Peyer's patch (tissue), 4 donors: ENCODE results near the gene DLGAP1. TPM values are rescaled to one million over a fixed set of nuclear protein-coding genes. Genes with fewer than 3 reads are reported as not detected.

Experiments
- DNase-seq, 3 donors: peaks; one replicate each; pipeline ENCODE4 v3.0.0-alpha.2; 2017 to 2019
- H3K27ac ChIP-seq, 4 donors: fragments of 200-600 bp; sonication (generic); one replicate each; pipeline ENCODE4 v1.5.1; 2016 to 2019
- H3K27me3 ChIP-seq, 2 donors: fragments of 200-600 bp; sonication (generic); one replicate each; pipeline ENCODE4 v1.5.1; 2019
- H3K36me3 ChIP-seq, 3 donors: fragments of 200-600 bp; sonication (generic); one replicate each; pipeline ENCODE4 v1.5.1; 2016 to 2019
- H3K4me1 ChIP-seq, 4 donors: fragments of 200-600 bp; sonication (generic); one replicate each; pipeline ENCODE4 v1.5.1; 2016 to 2019
- H3K4me3 ChIP-seq, 4 donors: fragments of 200-600 bp; sonication (generic); 1 replicate in 3 of 4; 2 replicates in 1 of 4; pipeline ENCODE4 v1.5.1; 2016 to 2019; ENCODE audit warnings: mild to moderate bottlenecking in 1 of 4
- H3K9me3 ChIP-seq, 4 donors: fragments of 200-600 bp; sonication (generic); one replicate each; pipeline ENCODE4 v1.5.1; 2016 to 2019; ENCODE audit warnings: mild to moderate bottlenecking in 1 of 4
- CTCF ChIP-seq, 6 experiments: fragments of 450-650 bp in 4 of 6; fragments of 200-600 bp in 2 of 6; sonication (generic) in 1 of 6; IDR thresholded peaks; one replicate each; pipeline ENCODE4 v1.5.1; 2017 to 2019; ENCODE audit warnings: antibody characterized with exemption in 6 of 6, mild to moderate bottlenecking in 3 of 6, moderate library complexity in 1 of 6
- POLR2A ChIP-seq, 2 donors: fragments of 450-650 bp; IDR thresholded peaks; one replicate each; pipeline ENCODE4 v1.5.1; 2017; ENCODE audit warnings: antibody characterized with exemption in 2 of 2, mild to moderate bottlenecking in 2 of 2, moderate library complexity in 2 of 2
- total RNA-seq, 4 donors: library from RNA; depleted of rRNA; stranded (reverse); fragments of >200 nt; gene quantifications; one replicate each; pipeline ENCODE4 v1.1.0, GENCODE V29; 2016

Gene DLGAP1
- total RNA-seq, 4 donors from 2014 or later, result 0.53 to 4.1 (median 2.1) TPM

- TF ChIP-seq POLR2A (IDR thresholded peaks at IDR 0.05), result no peak
- TF ChIP-seq CTCF (IDR thresholded peaks at IDR 0.05), result no peak
These were observed 377.9 kb downstream of the DLGAP1 start for GRCh38 chr18:4077204-4077603.

GRCh38 chr18:4074647-4075046, 380.5 kb downstream of the DLGAP1 start:
- Histone ChIP-seq H3K27me3 (no peaks in the 10 kb centered on the region), H3K27ac (no peak overlapping the region), H3K4me1 (no peaks in the 10 kb centered on the region), H3K36me3 (no peaks in the 10 kb centered on the region), H3K9me3 (no peaks in the 10 kb centered on the region), H3K4me3 (no peak overlapping the region)
- TF ChIP-seq CTCF (IDR thresholded peaks at IDR 0.05) (no peak), POLR2A (IDR thresholded peaks at IDR 0.05) (no peak)
- DNase-seq, result no peak

More at GRCh38 chr18:4077204-4077603, 377.9 kb downstream of the DLGAP1 start:
- no peaks in the 10 kb centered on the region for H3K4me1 ChIP-seq
- no peak overlapping the region for H3K27ac ChIP-seq
- no peaks in the 10 kb centered on the region for H3K27me3 ChIP-seq
- no peaks in the 10 kb centered on the region for H3K36me3 ChIP-seq
- DNase-seq, result no peak
- H3K4me3 ChIP-seq, result no peak overlapping the region
- H3K9me3 ChIP-seq, result no peaks in the 10 kb centered on the region

- Histone ChIP-seq H3K9me3 (no peaks in the 10 kb centered on the region), H3K27ac (no peak overlapping the region), H3K36me3 (no peaks in the 10 kb centered on the region), H3K4me3 (no peak overlapping the region), H3K4me1 (no peaks in the 10 kb centered on the region), H3K27me3 (no peaks in the 10 kb centered on the region)
- DNase-seq, result no peak
- no peak for TF ChIP-seq CTCF (IDR thresholded peaks at IDR 0.05)
- no peak for TF ChIP-seq POLR2A (IDR thresholded peaks at IDR 0.05)
These were observed 385.9 kb downstream of the DLGAP1 start for GRCh38 chr18:4069183-4069582.

GRCh38 chr18:4068552-4069158, 386.5 kb downstream of the DLGAP1 start:
- Histone ChIP-seq H3K9me3 (no peaks in the 10 kb centered on the region), H3K27me3 (no peaks in the 10 kb centered on the region), H3K27ac (no peak overlapping the region), H3K36me3 (no peaks in the 10 kb centered on the region), H3K4me1 (no peaks in the 10 kb centered on the region), H3K4me3 (no peak overlapping the region)
- TF ChIP-seq POLR2A (IDR thresholded peaks at IDR 0.05), result no peak
- peak in 5 of 6 experiments; percentile 15 to 56 (median 52) for TF ChIP-seq CTCF (IDR thresholded peaks at IDR 0.05)
- peak in 1 of 3 donors; percentile 54 for DNase-seq

GRCh38 chr18:4063545-4063944, 391.6 kb downstream of the DLGAP1 start:
- Histone ChIP-seq H3K27ac (no peak overlapping the region), H3K4me3 (no peak overlapping the region), H3K27me3 (no peaks in the 10 kb centered on the region), H3K36me3 (no peaks in the 10 kb centered on the region), H3K4me1 (no peaks in the 10 kb centered on the region), H3K9me3 (peaks cover 0 to 3% (median 0%) of the 10 kb centered on the region in 4 donors)
- no peak for DNase-seq
- TF ChIP-seq CTCF (IDR thresholded peaks at IDR 0.05) (no peak), POLR2A (IDR thresholded peaks at IDR 0.05) (no peak)
